Measurements from ENCODE around the gene SPIN1.
"Not testable (repeated sequence)": the region's sequence is repeated elsewhere in the genome, so short reads cannot be mapped to it uniquely, and the experiment has no call there.

Gene SPIN1

GRCh38 chr9:88388203-88388885 is at the start of gene SPIN1:
SPIN1 (plus strand) TSS chr9:88388444; CDS start chr9:88426540, 38,096 bp downstream.
- peak; percentile 94 for DNase-seq

- DNase-seq: peak; percentile 67
Observed at GRCh38 chr9:88339317-88339716, 48.9 kb upstream of the SPIN1 start.

GRCh38 chr9:88342246-88342645 is 46.0 kb upstream of the SPIN1 start:
- no peak for DNase-seq

GRCh38 chr9:88344013-88344412 is 44.2 kb upstream of the SPIN1 start:
- DNase-seq: no peak

GRCh38 chr9:88350354-88350753 is 37.9 kb upstream of the SPIN1 start:
- not testable (repeated sequence) for DNase-seq

GRCh38 chr9:88355166-88355565 is 33.1 kb upstream of the SPIN1 start:
- no peak for DNase-seq

GRCh38 chr9:88357250-88357649 is 31.0 kb upstream of the SPIN1 start:
- DNase-seq: not testable (repeated sequence)

- no peak for DNase-seq
Observed at GRCh38 chr9:88358723-88359122, 29.5 kb upstream of the SPIN1 start.

GRCh38 chr9:88359974-88360373 is 28.3 kb upstream of the SPIN1 start:
- no peak for DNase-seq

GRCh38 chr9:88362681-88363080 is 25.6 kb upstream of the SPIN1 start:
- DNase-seq: no peak

GRCh38 chr9:88363661-88364060 is 24.6 kb upstream of the SPIN1 start:
- no peak for DNase-seq

GRCh38 chr9:88364706-88365105 is 23.5 kb upstream of the SPIN1 start:
- DNase-seq: no peak

GRCh38 chr9:88370346-88370745 is 17.9 kb upstream of the SPIN1 start:
- peak; percentile 73 for DNase-seq

GRCh38 chr9:88372103-88372654 is 16.1 kb upstream of the SPIN1 start:
- DNase-seq: peak; percentile 74

GRCh38 chr9:88373045-88373444 is 15.2 kb upstream of the SPIN1 start:
- DNase-seq: no peak

- DNase-seq: peak; percentile 81
Observed at GRCh38 chr9:88378317-88378716, 9.9 kb upstream of the SPIN1 start.

- DNase-seq: no peak
Observed at GRCh38 chr9:88379352-88379751, 8.9 kb upstream of the SPIN1 start.

- no peak for DNase-seq
Observed at GRCh38 chr9:88380118-88380517, 8.1 kb upstream of the SPIN1 start.

- DNase-seq: not testable (repeated sequence)
Observed at GRCh38 chr9:88381322-88381721, 6.9 kb upstream of the SPIN1 start.

- no peak for DNase-seq
Observed at GRCh38 chr9:88383176-88383575, 5.1 kb upstream of the SPIN1 start.

GRCh38 chr9:88386137-88386536 is 2.1 kb upstream of the SPIN1 start:
- not testable (repeated sequence) for DNase-seq

GRCh38 chr9:88387036-88387551 is 1.1 kb upstream of the SPIN1 start:
- no peak for DNase-seq

GRCh38 chr9:88387552-88388202 is 567 bp upstream of the SPIN1 start:
- DNase-seq: peak; percentile 90

Data from NCI-H69 (cell line).